Dedifferentiated amniotic fluid mesenchymal stem cell (primary cell): ENCODE results near the gene PAX5.

Experiments
- DNase-seq: peaks from one replicate; pipeline ENCODE4 v3.0.0-alpha.2; 2016; ENCODE audit errors: extremely low spot score

PAX5 gene

DNA sequence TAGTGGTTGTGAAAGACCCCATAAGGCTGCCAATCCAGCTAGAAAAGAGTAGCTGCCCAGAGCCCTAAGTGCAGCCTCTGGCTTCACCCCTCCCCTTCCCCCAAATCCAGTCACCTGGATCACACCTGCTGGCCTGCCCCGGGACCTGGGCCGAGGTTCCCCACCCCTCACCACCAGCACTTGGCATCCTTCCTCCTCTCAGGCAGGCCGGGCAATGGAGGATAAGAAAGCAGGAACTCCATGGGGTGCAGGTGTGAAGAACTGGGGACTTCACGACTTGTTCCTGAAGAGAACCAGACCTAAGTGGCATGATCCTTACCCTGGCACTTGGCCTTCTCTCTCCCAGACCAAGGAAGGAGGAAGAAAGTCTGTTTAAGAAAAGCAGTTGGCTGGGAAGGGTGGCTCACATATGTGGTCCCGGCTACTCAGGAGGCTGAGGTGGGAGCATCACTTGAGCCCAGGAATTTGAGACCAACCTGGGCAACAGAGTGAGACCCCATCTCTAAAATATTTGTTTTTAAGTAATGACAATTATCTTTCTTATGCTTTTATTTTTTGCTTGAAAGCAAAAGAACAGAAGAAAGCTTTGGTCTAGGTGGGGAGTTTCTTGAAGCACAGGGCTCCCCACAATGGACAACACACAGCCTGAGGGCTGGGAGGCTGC, 131.1 kb downstream of the PAX5 start:
- no peak for DNase-seq

- no peak for DNase-seq
These were observed 131.9 kb downstream of the PAX5 start for GRCh38 chr9:36902080-36902716.

DNA sequence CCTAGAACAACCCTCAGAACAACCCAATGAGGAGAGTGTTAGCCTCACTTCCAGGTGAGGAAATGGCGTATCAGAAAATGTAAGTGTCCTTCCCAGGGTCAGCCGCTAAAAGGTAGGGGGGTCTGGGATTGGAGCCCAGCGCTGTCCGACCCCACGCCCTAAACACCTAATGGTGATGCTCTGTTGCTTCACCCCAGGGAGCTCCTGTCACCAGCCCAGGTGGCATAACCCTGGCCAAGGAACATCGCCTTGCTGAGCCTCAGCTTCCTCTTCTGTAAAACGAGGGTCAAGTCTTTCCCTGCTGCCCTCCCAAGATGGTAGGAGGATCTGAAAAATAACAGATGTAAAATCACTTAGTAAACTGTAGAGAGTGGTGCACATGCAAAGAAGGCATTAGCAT, 132.5 kb downstream of the PAX5 start:
- DNase-seq, result no peak

GRCh38 chr9:36900856-36901220, 133.2 kb downstream of the PAX5 start:
- DNase-seq, result no peak

GRCh38 chr9:36900136-36900855, 133.8 kb downstream of the PAX5 start:
- no peak for DNase-seq

DNA sequence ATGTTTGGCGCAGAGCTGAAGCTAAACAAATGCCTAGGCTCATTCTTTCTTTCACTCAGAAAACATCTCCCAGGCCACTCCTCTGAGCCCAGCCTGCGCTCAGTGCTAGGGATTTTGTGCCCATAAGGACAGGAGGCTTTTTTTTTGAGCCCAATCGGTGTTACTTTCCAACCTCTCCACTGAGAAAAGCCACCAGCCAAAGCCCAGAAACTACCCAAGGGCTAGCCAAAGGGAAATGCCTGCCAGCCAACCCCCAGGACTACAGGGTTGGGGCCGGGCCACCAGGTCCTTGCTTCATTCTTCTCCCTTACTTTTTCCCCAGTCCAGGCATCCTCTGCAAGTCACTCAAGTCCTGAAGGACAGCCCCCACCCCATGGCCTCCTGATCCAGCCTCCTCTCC, 134.7 kb downstream of the PAX5 start:
- DNase-seq, result no peak

DNA sequence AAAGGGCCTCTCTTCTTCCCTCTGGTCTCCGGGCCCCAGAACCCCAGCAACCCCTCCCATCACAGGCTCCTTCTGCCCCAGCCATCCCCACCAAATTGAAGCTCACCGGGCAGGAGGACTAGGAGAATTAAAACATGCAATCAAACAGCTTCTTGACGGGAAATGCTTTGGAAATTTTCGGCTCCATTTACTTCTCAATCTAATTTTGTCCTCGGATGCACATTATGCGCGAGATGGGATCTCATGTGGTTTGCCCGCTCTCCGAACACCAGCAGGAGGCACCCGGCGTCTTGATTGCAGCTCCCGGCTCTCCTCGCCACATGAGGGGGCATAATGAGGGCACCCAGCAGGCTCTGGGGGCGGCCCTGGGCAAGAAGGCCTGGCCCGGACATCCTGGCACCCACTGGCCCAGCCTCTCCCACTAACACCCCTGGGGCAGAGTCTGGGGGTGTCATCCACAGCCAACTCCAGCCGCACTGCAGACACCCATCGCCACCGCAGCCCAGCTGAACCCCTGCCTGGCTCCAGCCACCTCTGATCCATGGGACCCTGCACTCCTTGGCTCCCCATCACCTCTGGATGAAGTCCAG, 135.5 kb downstream of the PAX5 start:
- DNase-seq, result no peak

GRCh38 chr9:36897478-36897877, 136.6 kb downstream of the PAX5 start:
- no peak for DNase-seq

GRCh38 chr9:36897019-36897418, 137.0 kb downstream of the PAX5 start:
- no peak for DNase-seq

- DNase-seq, result no peak
These were observed 137.8 kb downstream of the PAX5 start for GRCh38 chr9:36896296-36896695.

- DNase-seq, result no peak
These were observed 138.3 kb downstream of the PAX5 start for GRCh38 chr9:36895744-36896260.

DNA sequence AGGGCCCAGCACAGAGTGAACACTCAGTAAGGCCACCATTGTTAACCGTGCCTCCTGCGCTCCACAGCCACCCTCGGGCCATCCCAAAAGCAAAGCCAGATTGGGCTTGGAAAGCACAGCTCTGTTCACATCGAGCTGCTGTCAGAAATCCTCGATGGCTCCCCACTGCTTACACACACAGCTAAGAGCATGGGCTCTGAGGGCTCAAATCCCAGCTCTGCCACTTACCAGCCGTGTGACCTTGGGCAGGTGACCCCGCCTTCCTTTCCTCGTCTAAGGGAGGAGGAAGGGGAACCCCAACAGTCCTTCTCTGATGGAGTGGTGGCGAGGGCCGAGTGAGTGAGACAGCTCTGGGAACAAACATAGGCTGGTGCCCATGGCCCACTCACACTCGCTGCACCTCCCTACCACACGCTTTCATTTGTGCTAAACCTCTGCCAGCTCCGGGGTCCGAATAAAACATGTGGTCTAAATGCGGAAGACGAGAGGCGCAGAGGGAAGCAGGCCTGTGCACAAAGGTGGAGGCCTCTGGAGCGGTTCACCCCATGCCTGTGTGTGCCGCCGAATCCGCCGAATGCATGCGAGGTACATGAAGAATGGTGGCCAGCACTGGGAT, 139.3 kb downstream of the PAX5 start:
- no peak for DNase-seq

- no peak for DNase-seq
These were observed 140.2 kb downstream of the PAX5 start for GRCh38 chr9:36893911-36894310.

GRCh38 chr9:36893184-36893583, 140.9 kb downstream of the PAX5 start:
- DNase-seq, result no peak

GRCh38 chr9:36892279-36892678, 141.8 kb downstream of the PAX5 start:
- DNase-seq, result no peak

GRCh38 chr9:36891341-36891811, 142.7 kb downstream of the PAX5 start:
- no peak for DNase-seq

DNA sequence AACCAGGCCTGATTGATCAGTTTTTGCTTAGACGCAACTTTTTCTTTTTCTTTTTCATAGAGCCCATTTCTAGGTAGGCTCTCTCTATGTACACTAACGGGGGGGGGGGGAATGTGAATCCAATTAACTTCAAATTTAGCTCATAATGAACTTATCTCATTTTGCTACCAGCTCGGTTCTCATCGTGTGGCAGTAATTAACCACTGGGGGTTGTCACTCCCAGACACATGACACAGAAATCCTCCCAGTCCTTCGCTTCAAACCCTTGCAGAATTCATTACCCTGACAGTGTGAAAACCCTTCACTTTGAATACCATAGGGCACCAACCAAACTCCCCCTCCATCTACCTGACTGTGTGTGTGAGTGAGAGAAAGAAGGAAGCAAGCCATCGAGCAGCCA, 144.2 kb downstream of the PAX5 start:
- DNase-seq, result no peak

DNA sequence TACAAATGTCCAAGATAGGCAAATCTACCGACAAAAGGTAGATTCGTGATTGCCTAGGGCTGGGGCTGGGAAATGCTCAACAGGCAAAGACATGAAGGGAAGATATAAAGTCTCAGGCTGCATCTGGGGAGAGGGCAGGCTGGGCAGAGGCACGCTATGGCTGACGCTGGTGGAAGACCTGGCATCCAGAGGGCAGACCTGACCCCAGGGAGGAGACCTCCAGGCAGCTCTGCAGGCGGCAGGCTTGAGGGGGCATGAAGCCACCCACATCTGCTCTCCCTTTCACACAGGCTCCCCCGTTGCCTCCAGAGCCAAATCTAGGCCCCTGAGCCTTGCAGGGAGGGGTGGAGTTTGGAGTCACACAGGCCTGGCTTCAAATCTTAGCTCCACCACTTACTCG, 145.5 kb downstream of the PAX5 start:
- no peak for DNase-seq

GRCh38 chr9:36884721-36885120, 149.3 kb downstream of the PAX5 start:
- no peak for DNase-seq

DNA sequence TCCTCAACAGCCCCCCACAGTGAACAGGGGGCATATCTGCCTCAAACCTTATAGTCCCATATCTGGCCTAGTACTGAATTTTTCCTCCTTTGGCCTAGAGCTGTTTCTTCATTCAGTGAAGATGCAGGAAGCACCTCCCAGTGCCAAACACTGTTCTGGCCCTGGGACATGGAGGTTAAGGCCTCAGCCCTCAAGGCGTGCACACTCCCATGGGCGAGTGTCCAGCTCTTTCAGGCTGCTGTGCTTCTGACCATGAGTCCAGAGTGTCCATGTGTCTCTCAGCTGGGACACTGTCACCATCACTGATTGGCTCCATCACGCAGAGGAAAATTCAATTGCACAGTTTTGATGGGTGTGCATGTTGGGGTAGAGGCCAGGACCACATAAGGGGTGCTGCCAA, 151.5 kb downstream of the PAX5 start:
- no peak for DNase-seq

- no peak for DNase-seq
These were observed 152.2 kb downstream of the PAX5 start for GRCh38 chr9:36881743-36882441.
